IMR-90 (cell line): ENCODE measurements around the gene HECTD1. TPM values are rescaled to one million over a fixed set of nuclear protein-coding genes. Genes with fewer than 3 reads are reported as not detected.

Source experiments
- ATAC-seq: fragments of 200-7000 bp; cut with Tn5 transposase; 2 replicates; pipeline ENCODE4 v1.9.1; 2020; ENCODE audit warnings: low read depth, mild to moderate bottlenecking, moderate library complexity
- BruUV-seq: library from RNA; stranded (reverse); fragments of 400-500 nt; replicated peaks from 2 replicates; lab custom pipeline; 2021; lab: Mats Ljungman, UMichigan
- CTCF ChIA-PET: fragments of 300-600 bp; formaldehyde crosslinking; extraction: SDS; loops from one replicate; lab custom pipeline; 2021; ENCODE audit warnings: antibody characterized with exemption; lab: Yijun Ruan, JAX
- POLR2A ChIA-PET: fragments of 300-600 bp; sonication (Branson Sonifier 250); formaldehyde crosslinking; loops from one replicate; lab custom pipeline; 2022; ENCODE audit warnings: antibody characterized with exemption; ENCODE audit not compliant: unreplicated experiment; lab: Charles Lee
- DNase-seq: peaks from one replicate; pipeline ENCODE4 v3.0.0; 2013
- H2AFZ ChIP-seq: replicated peaks from 2 replicates; pipeline ENCODE3; 2013; ENCODE audit warnings: low read length, mild to moderate bottlenecking; ENCODE audit not compliant: poor library complexity
- H2AK5ac ChIP-seq: 2 replicates; pipeline ENCODE4 v1.6.1; 2013; ENCODE audit warnings: low read depth, low read length, inconsistent platforms
- H2AK9ac ChIP-seq: replicated peaks from 2 replicates; pipeline ENCODE3; 2013; ENCODE audit warnings: mild to moderate bottlenecking, low read depth, low read length, moderate library complexity; ENCODE audit not compliant: poor library complexity
- H2BK120ac ChIP-seq: 2 replicates; pipeline ENCODE4 v1.6.1; 2013; ENCODE audit warnings: low read depth, low read length, inconsistent platforms
- H2BK15ac ChIP-seq: 3 replicates; pipeline ENCODE4 v1.6.1; 2013; ENCODE audit warnings: low read depth, low read length, inconsistent platforms
- H2BK20ac ChIP-seq: 2 replicates; pipeline ENCODE4 v1.6.1; 2013; ENCODE audit warnings: low read depth, mild to moderate bottlenecking, inconsistent platforms, low read length, moderate library complexity
- H2BK5ac ChIP-seq: 2 replicates; pipeline ENCODE4 v1.6.1; 2013; ENCODE audit warnings: mild to moderate bottlenecking, low read depth, low read length, inconsistent platforms; ENCODE audit not compliant: poor library complexity, severe bottlenecking
- H3K14ac ChIP-seq: replicated peaks from 2 replicates; pipeline ENCODE4 v1.6.1; 2013; ENCODE audit warnings: low read depth, low read length, inconsistent platforms
- H3K18ac ChIP-seq: 2 replicates; pipeline ENCODE4 v1.6.1; 2013; ENCODE audit warnings: low read depth, low read length, control low read depth
- H3K23ac ChIP-seq: 2 replicates; pipeline ENCODE4 v1.6.1; 2013; ENCODE audit warnings: low read depth, low read length, inconsistent platforms
- H3K27ac ChIP-seq: 2 replicates; pipeline ENCODE4 v1.5.1; 2013; ENCODE audit warnings: mild to moderate bottlenecking, control low read depth, low read length; ENCODE audit not compliant: insufficient read depth
- H3K27me3 ChIP-seq: 2 replicates; pipeline ENCODE4 v1.6.1; 2013; ENCODE audit warnings: low read length; ENCODE audit not compliant: control insufficient read depth, insufficient read depth
- H3K36me3 ChIP-seq: 2 replicates; pipeline ENCODE4 v1.6.1; 2013; ENCODE audit warnings: low read length, mixed read lengths; ENCODE audit not compliant: control insufficient read depth, insufficient read depth
- H3K4ac ChIP-seq: 2 replicates; pipeline ENCODE4 v1.6.1; 2013; ENCODE audit warnings: low read depth, low read length, inconsistent platforms
- H3K4me1 ChIP-seq: 2 replicates; pipeline ENCODE4 v1.6.1; 2013; ENCODE audit warnings: low read length, mixed read lengths; ENCODE audit not compliant: control insufficient read depth, insufficient read depth
- H3K4me2 ChIP-seq: 2 replicates; pipeline ENCODE4 v1.6.1; 2013; ENCODE audit warnings: low read depth, mild to moderate bottlenecking, control low read depth, low read length, moderate library complexity
- H3K4me3 ChIP-seq: 2 replicates; pipeline ENCODE4 v1.5.1; 2013; ENCODE audit warnings: low read depth, mild to moderate bottlenecking, control low read depth, low read length, moderate library complexity; ENCODE audit not compliant: insufficient read depth
- H3K56ac ChIP-seq: 2 replicates; pipeline ENCODE4 v1.6.1; 2013; ENCODE audit warnings: low read length, inconsistent platforms; ENCODE audit not compliant: insufficient read depth; ENCODE audit errors: extremely low read depth
- H3K79me1 ChIP-seq, 2 experiments: 2 replicates each; pipeline ENCODE4 v1.6.1; 2013; ENCODE audit warnings: low read length in 2 of 2, inconsistent platforms in 1 of 2, low read depth in 1 of 2
- H3K9ac ChIP-seq: 2 replicates; pipeline ENCODE4 v1.6.1; 2013; ENCODE audit warnings: low read depth, low read length, control low read depth
- H3K9me1 ChIP-seq: 2 replicates; pipeline ENCODE4 v1.6.1; 2013; ENCODE audit warnings: low read length, inconsistent platforms; ENCODE audit not compliant: insufficient read depth
- H3K9me3 ChIP-seq: 2 replicates; pipeline ENCODE4 v1.6.1; 2013; ENCODE audit warnings: low read length; ENCODE audit not compliant: control insufficient read depth, insufficient read depth
- H4K20me1 ChIP-seq: 2 replicates; pipeline ENCODE4 v1.6.1; 2013; ENCODE audit warnings: low read length, inconsistent platforms; ENCODE audit not compliant: insufficient read depth
- H4K5ac ChIP-seq: 2 replicates; pipeline ENCODE4 v1.6.1; 2013; ENCODE audit warnings: mild to moderate bottlenecking, low read depth, low read length, control low read depth
- H4K8ac ChIP-seq, 2 experiments: 2 replicates each; pipeline ENCODE4 v1.6.1; 2013; ENCODE audit warnings: low read depth in 2 of 2, low read length in 2 of 2, control low read depth in 1 of 2, inconsistent platforms in 1 of 2
- H4K91ac ChIP-seq: 2 replicates; pipeline ENCODE4 v1.6.1; 2013; ENCODE audit warnings: low read depth, low read length, inconsistent platforms; ENCODE audit not compliant: insufficient read depth
- BHLHE40 ChIP-seq: fragments of 150-350 bp; IDR thresholded peaks from 2 replicates; pipeline ENCODE4 v1.6.1; 2016; ENCODE audit warnings: mild to moderate bottlenecking, low read depth, low read length
- CEBPB ChIP-seq: IDR thresholded peaks from 2 replicates; pipeline ENCODE4 v1.6.1; 2012; ENCODE audit warnings: low read depth, low read length, improper control_type of control experiment
- CHD1 ChIP-seq: IDR thresholded peaks from 2 replicates; pipeline ENCODE4 v1.6.1; 2012; ENCODE audit warnings: low read depth, low read length, improper control_type of control experiment
- CTCF ChIP-seq: conservative IDR thresholded peaks from 2 replicates; pipeline ENCODE4 v1.5.1; 2012; ENCODE audit warnings: mild to moderate bottlenecking, low read depth, low read length, improper control_type of control experiment
- FOS ChIP-seq: fragments of 150-350 bp; IDR thresholded peaks from 2 replicates; pipeline ENCODE4 v1.6.1; 2016; ENCODE audit warnings: low read depth, low read length
- MAFK ChIP-seq: IDR thresholded peaks from 2 replicates; pipeline ENCODE4 v1.6.1; 2012; ENCODE audit warnings: low read depth, low read length, improper control_type of control experiment
- MAZ ChIP-seq: IDR thresholded peaks from 2 replicates; pipeline ENCODE4 v1.6.1; 2012; ENCODE audit warnings: low read depth, mild to moderate bottlenecking, low read length, improper control_type of control experiment, moderate library complexity, borderline replicate concordance
- MXI1 ChIP-seq: IDR thresholded peaks from 2 replicates; pipeline ENCODE4 v1.6.1; 2012; ENCODE audit warnings: low read depth, mild to moderate bottlenecking, low read length, moderate library complexity, borderline replicate concordance
- NFE2L2 ChIP-seq: fragments of 150-350 bp; IDR thresholded peaks from 2 replicates; pipeline ENCODE4 v1.6.1; 2016; ENCODE audit warnings: low read depth, mild to moderate bottlenecking, low read length
- POLR2A ChIP-seq: IDR thresholded peaks from 2 replicates; pipeline ENCODE4 v1.6.1; 2012; ENCODE audit warnings: mild to moderate bottlenecking, low read depth, low read length
- RAD21 ChIP-seq: IDR thresholded peaks from 2 replicates; pipeline ENCODE4 v1.6.1; 2012; ENCODE audit warnings: low read length, improper control_type of control experiment
- RCOR1 ChIP-seq: IDR thresholded peaks from 2 replicates; pipeline ENCODE4 v1.6.1; 2012; ENCODE audit warnings: mild to moderate bottlenecking, low read length, improper control_type of control experiment; ENCODE audit not compliant: insufficient replicate concordance
- RFX5 ChIP-seq: IDR thresholded peaks from 2 replicates; pipeline ENCODE4 v1.8.0; 2012; ENCODE audit warnings: low read depth, mild to moderate bottlenecking, low read length, moderate library complexity
- SMC3 ChIP-seq: fragments of 150-350 bp; IDR thresholded peaks from 2 replicates; pipeline ENCODE4 v1.6.1; 2016; ENCODE audit warnings: low read depth, mild to moderate bottlenecking, antibody characterized with exemption, low read length, moderate library complexity
- USF2 ChIP-seq: fragments of 150-350 bp; IDR thresholded peaks from 2 replicates; pipeline ENCODE4 v1.6.1; 2017; ENCODE audit warnings: mild to moderate bottlenecking, antibody characterized with exemption, low read length, low read depth
- WGBS, 2 experiments: methylation state at CpG; one replicate each; pipeline versions ENCODE4 v1.1.5 to v1.1.7; 2013; ENCODE audit warnings: missing lambda C conversion rate in 2 of 2; ENCODE audit not compliant: insufficient read length in 1 of 2; ENCODE audit errors: extremely low coverage in 2 of 2; 5-methylcytosine and 5-hydroxymethylcytosine counted together
- dilution Hi-C: fragments of 300-500 bp; cut with HindIII; formaldehyde crosslinking; loops from one replicate; pipeline ENCODE4 v1.14.3; 2018; ENCODE audit warnings: low sequenced_read_pairs; ENCODE audit not compliant: unreplicated experiment
- in situ Hi-C: fragments of 300-500 bp; cut with MboI; formaldehyde crosslinking; loops from 3 replicates; pipeline ENCODE4 v1.14.3; 2019; ENCODE audit warnings: low sequenced_read_pairs, inconsistent platforms, mixed read lengths
- intact Hi-C: fragments of 100-400 bp; cut with micrococcal nuclease; formaldehyde crosslinking; loops from 2 replicates; pipeline ENCODE4 v1.10.0; 2022
- polyA plus RNA-seq, 3 experiments: library from polyadenylated mRNA; depleted of rRNA; stranded (reverse); fragments of >200 nt; gene quantifications; 2 replicates each; pipeline ENCODE4 v1.2.3, GENCODE V29; 2012; ENCODE audit warnings: low replicate concordance in 1 of 3
- total RNA-seq: library from RNA; depleted of rRNA; stranded (reverse); fragments of >200 nt; gene quantifications from 2 replicates; pipeline ENCODE4 v1.2.3, GENCODE V29; 2012
- TF ChIP-seq, protein P1 (sequence below): fragments of 150-350 bp; IDR thresholded peaks from 2 replicates; pipeline ENCODE4 v1.6.1; 2016; ENCODE audit warnings: low read depth, mild to moderate bottlenecking, low read length, moderate library complexity, borderline replicate concordance

HECTD1 gene
- total and polyA plus RNA-seq, 2 of the 4 experiments (the other 2 are of a cell fraction) = 48.5 to 228 TPM

DNA sequence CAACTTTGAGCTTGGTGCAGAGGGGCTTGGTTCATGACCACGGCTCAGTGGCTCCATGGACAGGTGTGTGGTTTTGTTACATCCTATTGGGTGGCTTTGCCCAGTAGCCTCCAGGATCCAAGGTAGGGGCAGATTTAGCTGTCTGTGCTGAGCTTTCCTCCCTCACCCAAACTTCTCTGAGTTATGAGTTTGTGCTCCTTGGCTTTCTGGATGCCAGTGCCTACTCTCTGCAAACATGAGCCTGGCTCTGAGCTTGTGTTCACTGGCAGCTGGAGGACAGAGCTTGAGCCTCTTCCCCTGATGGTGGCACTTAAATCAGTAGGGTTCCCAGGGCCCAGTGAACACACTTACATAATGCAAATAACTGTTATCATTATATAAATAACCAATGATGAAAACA is 45.3 kb upstream of the HECTD1 start:
- no peak overlapping the region for H2BK20ac ChIP-seq
- H2BK120ac ChIP-seq = no peak overlapping the region
- in situ Hi-C loops (no loop called here), intact Hi-C loops (no loop called here), dilution Hi-C loops (no loop called here)
- H2BK5ac ChIP-seq = no peak overlapping the region
- DNase-seq = no peak
- no peak for ATAC-seq
- no peak overlapping the region for H3K14ac ChIP-seq
- no peak overlapping the region for H2AK5ac ChIP-seq
- no peaks in the 10 kb centered on the region for H3K4me1 ChIP-seq
- no peak overlapping the region for H3K4me2 ChIP-seq
- BruUV-seq = no TSS peak
- no peak overlapping the region for H2BK15ac ChIP-seq
- no peak overlapping the region for H3K23ac ChIP-seq
- ChIA-PET POLR2A (no interaction called here), CTCF (interaction anchor here (0.6 kb wide), 1 partner anchor 864 kb away, joined by 3 read pairs; no protein-coding TSS in a partner anchor)
- H2AFZ ChIP-seq = no peak overlapping the region
- H3K9ac ChIP-seq = no peak overlapping the region
- no peak overlapping the region for H3K18ac ChIP-seq
- no peak overlapping the region for H4K91ac ChIP-seq
- TF ChIP-seq MAZ = no peak
- no peak for TF ChIP-seq RFX5
- TF ChIP-seq, protein P1, sequence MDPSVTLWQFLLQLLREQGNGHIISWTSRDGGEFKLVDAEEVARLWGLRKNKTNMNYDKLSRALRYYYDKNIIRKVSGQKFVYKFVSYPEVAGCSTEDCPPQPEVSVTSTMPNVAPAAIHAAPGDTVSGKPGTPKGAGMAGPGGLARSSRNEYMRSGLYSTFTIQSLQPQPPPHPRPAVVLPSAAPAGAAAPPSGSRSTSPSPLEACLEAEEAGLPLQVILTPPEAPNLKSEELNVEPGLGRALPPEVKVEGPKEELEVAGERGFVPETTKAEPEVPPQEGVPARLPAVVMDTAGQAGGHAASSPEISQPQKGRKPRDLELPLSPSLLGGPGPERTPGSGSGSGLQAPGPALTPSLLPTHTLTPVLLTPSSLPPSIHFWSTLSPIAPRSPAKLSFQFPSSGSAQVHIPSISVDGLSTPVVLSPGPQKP = no peak
- no peak for TF ChIP-seq MXI1
- TF ChIP-seq RAD21 = no peak
- no peak for TF ChIP-seq CEBPB
- TF ChIP-seq FOS = no peak
- no peak for TF ChIP-seq MAFK
- no peak for TF ChIP-seq POLR2A
- no peak for TF ChIP-seq NFE2L2
- no peak for TF ChIP-seq CHD1
- no peak for TF ChIP-seq SMC3
- TF ChIP-seq RCOR1 = no peak
- no peak for TF ChIP-seq BHLHE40
- no peak for TF ChIP-seq CTCF
- no peak for TF ChIP-seq USF2
- no peak overlapping the region for H3K56ac ChIP-seq
- H4K5ac ChIP-seq = no peak overlapping the region
- no peaks in the 10 kb centered on the region for H3K9me3 ChIP-seq
- H3K27me3 ChIP-seq = no peaks in the 10 kb centered on the region
- no peak overlapping the region for H3K4me3 ChIP-seq
- WGBS, 2 experiments = no CpG with 5 or more reads among the region's 1 CpG
- peak overlapping the region; percentile 15 for H2AK9ac ChIP-seq
- no peaks in the 10 kb centered on the region for H3K9me1 ChIP-seq
- no peak overlapping the region for H3K27ac ChIP-seq
- no peaks in the 10 kb centered on the region for H3K79me1 ChIP-seq
- H4K8ac ChIP-seq = no peak overlapping the region
- no peaks in the 10 kb centered on the region for H3K36me3 ChIP-seq
- no peaks in the 10 kb centered on the region for H4K20me1 ChIP-seq
- H3K4ac ChIP-seq = no peak overlapping the region; the same call in 1 of the 2 replicates
